CD4-positive, CD25-positive, alpha-beta regulatory T cell (primary cell): ENCODE data around the gene ZNF618. TPM values are rescaled to one million over a fixed set of nuclear protein-coding genes. Genes with fewer than 3 reads are reported as not detected.

Experiments used
- ATAC-seq, 2 donors: fragments of 150-1000 bp; cut with Tn5 transposase; one replicate each; pipeline ENCODE4 v1.10.0; 2021; ENCODE audit warnings: low read depth in 2 of 2, moderate number of reproducible peaks in 2 of 2, moderate library complexity in 1 of 2
- DNase-seq, 3 donors: peaks; one replicate each; pipeline versions ENCODE4 v3.0.0 to v3.0.0-alpha.2; 2012 to 2022; ENCODE audit warnings: mixed read lengths in 1 of 3
- H3K27ac ChIP-seq: one replicate; pipeline ENCODE4 v1.7.0; 2013; ENCODE audit warnings: mild to moderate bottlenecking, low read length; ENCODE audit not compliant: insufficient read depth, poor library complexity, severe bottlenecking
- H3K27me3 ChIP-seq: one replicate; pipeline ENCODE4 v1.7.0; 2013; ENCODE audit warnings: low read length; ENCODE audit not compliant: control insufficient read depth, insufficient read depth
- H3K36me3 ChIP-seq: one replicate; pipeline ENCODE4 v1.7.0; 2013; ENCODE audit warnings: mild to moderate bottlenecking, low read length, moderate library complexity; ENCODE audit not compliant: control insufficient read depth, insufficient read depth
- H3K4me1 ChIP-seq: 2 replicates; pipeline ENCODE4 v1.7.0; 2013; ENCODE audit warnings: mild to moderate bottlenecking, low read length; ENCODE audit not compliant: insufficient read depth, control insufficient read depth, poor library complexity, severe bottlenecking
- H3K4me3 ChIP-seq: one replicate; pipeline ENCODE4 v1.7.0; 2013; ENCODE audit warnings: low read depth, mild to moderate bottlenecking, low read length, moderate library complexity
- H3K9me3 ChIP-seq, 2 experiments: 1 replicate in 1 of 2; 2 replicates in 1 of 2; pipeline ENCODE4 v1.7.0; 2013; ENCODE audit warnings: low read length in 2 of 2, mild to moderate bottlenecking in 1 of 2, moderate library complexity in 1 of 2; ENCODE audit not compliant: control insufficient read depth in 2 of 2
- H3K27ac Mint-ChIP-seq, 3 donors: one replicate each; pipeline ENCODE4 v1.8.0; 2020 to 2022; ENCODE audit warnings: mild to moderate bottlenecking in 3 of 3, mixed read lengths in 3 of 3, moderate library complexity in 2 of 3
- H3K27me3 Mint-ChIP-seq: one replicate; pipeline ENCODE4 v1.8.0; 2022; ENCODE audit warnings: mild to moderate bottlenecking, mixed read lengths
- H3K36me3 Mint-ChIP-seq: one replicate; pipeline ENCODE4 v1.8.0; 2020; ENCODE audit warnings: mixed read lengths
- H3K4me1 Mint-ChIP-seq, 4 donors: one replicate each; pipeline ENCODE4 v1.8.0; 2020 to 2022; ENCODE audit warnings: mixed read lengths in 4 of 4, mild to moderate bottlenecking in 1 of 4
- H3K4me3 Mint-ChIP-seq, 4 donors: one replicate each; pipeline ENCODE4 v1.8.0; 2020 to 2022; ENCODE audit warnings: mild to moderate bottlenecking in 4 of 4, mixed read lengths in 4 of 4, moderate library complexity in 3 of 4
- H3K9me3 Mint-ChIP-seq, 7 donors: one replicate each; pipeline ENCODE4 v1.8.0; 2020 to 2022; ENCODE audit warnings: mixed read lengths in 7 of 7, mild to moderate bottlenecking in 3 of 7, moderate library complexity in 2 of 7
- polyA plus RNA-seq, 4 donors: library from polyadenylated mRNA; unstranded; fragments of 300-500 nt; fragmentation: Illumina TruSeq; gene quantifications; one replicate each; pipeline ENCODE4 v1.2.3, GENCODE V29; 2021
- total RNA-seq: library from RNA; stranded (reverse); gene quantifications from one replicate; pipeline ENCODE4 v1.2.3, GENCODE V29; 2022

ZNF618 gene
- total and polyA plus RNA-seq, 5 donors from 2014 or later, result 0.86 TPM; not detected in 4

DNA sequence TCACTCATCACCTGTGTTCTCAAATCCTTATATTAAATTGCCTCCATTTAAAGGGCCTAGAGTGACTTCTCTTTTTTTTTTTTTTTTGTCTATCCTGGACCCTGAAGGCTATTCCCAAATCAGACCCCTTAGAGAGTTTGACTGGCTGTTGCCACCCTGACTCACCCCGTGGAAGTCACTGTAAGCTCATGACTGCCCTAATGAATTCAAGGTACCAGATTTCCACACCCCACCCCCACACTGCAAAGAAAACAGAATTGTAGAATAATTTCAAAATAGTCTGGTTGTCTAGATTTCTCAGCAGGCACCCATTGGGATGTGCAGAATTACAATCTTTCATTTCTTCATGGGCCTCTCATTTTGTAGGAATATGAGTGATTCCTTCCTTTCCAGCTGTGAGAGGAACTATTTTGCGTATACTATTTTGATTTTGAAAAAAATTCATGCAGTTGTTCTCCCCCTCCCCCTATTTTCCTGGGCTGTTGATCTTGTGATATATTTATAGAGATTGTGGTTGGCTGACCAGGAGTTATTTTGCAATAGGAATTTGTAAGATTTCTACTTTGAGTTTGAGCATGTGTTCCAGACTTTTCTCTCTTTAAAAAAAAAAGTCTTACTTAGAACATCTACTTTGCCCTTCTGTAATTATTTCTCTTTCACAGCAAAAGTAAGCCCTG, 79.1 kb downstream of the ZNF618 start:
- Histone ChIP-seq H3K9me3 (no peaks in the 10 kb centered on the region), H3K36me3 (no peaks in the 10 kb centered on the region), H3K4me1 (no peaks in the 10 kb centered on the region), H3K27me3 (no peaks in the 10 kb centered on the region), H3K4me3 (no peak overlapping the region), H3K27ac (no peak overlapping the region)
- peaks cover 0 to under 1% (median 0%) of the 10 kb centered on the region in 7 donors for H3K9me3 Mint-ChIP-seq
- no peaks in the 10 kb centered on the region for H3K4me1 Mint-ChIP-seq
- H3K27ac Mint-ChIP-seq, result no peak overlapping the region
- H3K4me3 Mint-ChIP-seq, result no peak overlapping the region
- no peak for ATAC-seq
- DNase-seq, result no peak
- H3K36me3 Mint-ChIP-seq, result no peaks in the 10 kb centered on the region
- H3K27me3 Mint-ChIP-seq, result peaks cover 3% of the 10 kb centered on the region

- ATAC-seq, result no peak
These were observed 80.8 kb downstream of the ZNF618 start for GRCh38 chr9:113956901-113957300.

DNA sequence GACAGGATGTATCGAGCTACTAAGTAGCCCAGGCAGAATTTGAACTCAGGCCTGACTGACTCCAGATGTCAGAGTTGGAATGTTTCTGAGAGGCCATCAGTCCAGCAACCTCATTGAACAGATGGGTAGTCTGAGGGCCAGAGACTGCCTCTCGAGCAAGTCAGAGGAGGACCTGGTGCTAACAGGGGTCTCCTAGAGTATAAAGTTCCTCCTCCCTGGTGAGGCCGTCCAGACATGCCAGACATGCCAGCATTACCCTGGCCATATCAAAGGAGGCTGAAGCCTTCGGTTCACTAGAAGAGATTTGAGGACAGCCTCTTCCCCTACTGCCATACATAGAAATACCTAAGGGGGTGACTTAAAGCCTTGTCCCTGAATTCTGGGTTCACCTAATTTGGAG, 81.2 kb downstream of the ZNF618 start:
- Mint-ChIP-seq H3K36me3 (no peaks in the 10 kb centered on the region), H3K4me1 (no peaks in the 10 kb centered on the region), H3K27me3 (peaks cover 5% of the 10 kb centered on the region), H3K27ac (no peak overlapping the region), H3K4me3 (no peak overlapping the region), H3K9me3 (no peaks in the 10 kb centered on the region)
- H3K36me3 ChIP-seq, result no peaks in the 10 kb centered on the region
- no peaks in the 10 kb centered on the region for H3K27me3 ChIP-seq
- DNase-seq, result no peak
- H3K4me3 ChIP-seq, result no peak overlapping the region
- H3K4me1 ChIP-seq, result no peaks in the 10 kb centered on the region
- H3K27ac ChIP-seq, result no peak overlapping the region
- no peak for ATAC-seq
- no peaks in the 10 kb centered on the region for H3K9me3 ChIP-seq

More at GRCh38 chr9:113956901-113957300, 80.8 kb downstream of the ZNF618 start:
- Histone ChIP-seq H3K36me3 (no peaks in the 10 kb centered on the region), H3K27ac (no peak overlapping the region), H3K27me3 (no peaks in the 10 kb centered on the region), H3K4me1 (no peaks in the 10 kb centered on the region), H3K9me3 (no peaks in the 10 kb centered on the region), H3K4me3 (no peak overlapping the region)
- no peak overlapping the region for H3K4me3 Mint-ChIP-seq
- H3K9me3 Mint-ChIP-seq, result no peaks in the 10 kb centered on the region
- H3K27ac Mint-ChIP-seq, result no peak overlapping the region
- peaks cover 5% of the 10 kb centered on the region for H3K27me3 Mint-ChIP-seq
- no peaks in the 10 kb centered on the region for H3K36me3 Mint-ChIP-seq
- no peaks in the 10 kb centered on the region for H3K4me1 Mint-ChIP-seq
- no peak for DNase-seq

- H3K27ac Mint-ChIP-seq, result no peak overlapping the region
- H3K4me3 Mint-ChIP-seq, result no peak overlapping the region
- Histone ChIP-seq H3K36me3 (no peaks in the 10 kb centered on the region), H3K4me1 (no peaks in the 10 kb centered on the region), H3K27ac (no peak overlapping the region), H3K4me3 (no peak overlapping the region), H3K27me3 (no peaks in the 10 kb centered on the region), H3K9me3 (no peaks in the 10 kb centered on the region)
- no peaks in the 10 kb centered on the region for H3K36me3 Mint-ChIP-seq
- ATAC-seq (no peak), DNase-seq (no peak)
- peaks cover 5% of the 10 kb centered on the region for H3K27me3 Mint-ChIP-seq
- no peaks in the 10 kb centered on the region for H3K4me1 Mint-ChIP-seq
- peaks cover 0 to 1% (median 0%) of the 10 kb centered on the region in 7 donors for H3K9me3 Mint-ChIP-seq
These were observed 81.8 kb downstream of the ZNF618 start for GRCh38 chr9:113957821-113958341.

DNA sequence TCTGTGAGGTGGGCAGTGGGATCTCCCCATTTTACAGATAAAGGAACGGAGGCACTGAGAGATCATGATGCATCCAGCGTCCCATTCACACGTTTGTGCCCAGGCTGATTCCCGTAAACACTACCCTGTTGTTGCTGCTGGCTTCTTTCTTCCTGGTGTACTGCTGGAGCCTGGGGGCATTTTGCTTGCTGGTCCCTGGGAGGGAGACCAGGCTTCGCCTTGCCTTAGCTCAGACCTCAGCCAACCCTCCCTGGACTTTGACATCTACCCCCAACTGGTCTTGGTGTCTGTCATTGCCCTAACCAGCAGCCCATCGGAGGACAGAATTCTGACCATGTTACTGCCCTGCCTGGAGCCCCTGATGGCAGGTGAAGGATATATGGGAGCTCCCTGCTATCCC, 82.4 kb downstream of the ZNF618 start:
- Histone ChIP-seq H3K4me3 (no peak overlapping the region), H3K36me3 (no peaks in the 10 kb centered on the region), H3K27ac (no peak overlapping the region), H3K4me1 (no peaks in the 10 kb centered on the region), H3K9me3 (no peaks in the 10 kb centered on the region), H3K27me3 (no peaks in the 10 kb centered on the region)
- H3K27me3 Mint-ChIP-seq, result peaks cover 5% of the 10 kb centered on the region
- H3K9me3 Mint-ChIP-seq, result peaks cover 0 to 2% (median 0%) of the 10 kb centered on the region in 7 donors
- DNase-seq, result no peak
- H3K4me3 Mint-ChIP-seq, result no peak overlapping the region
- no peak overlapping the region for H3K27ac Mint-ChIP-seq
- H3K36me3 Mint-ChIP-seq, result no peaks in the 10 kb centered on the region
- no peaks in the 10 kb centered on the region for H3K4me1 Mint-ChIP-seq
- ATAC-seq, result no peak

- H3K4me1 ChIP-seq, result no peaks in the 10 kb centered on the region
- no peaks in the 10 kb centered on the region for H3K9me3 ChIP-seq
- Mint-ChIP-seq H3K4me3 (no peak overlapping the region), H3K27ac (no peak overlapping the region), H3K4me1 (no peaks in the 10 kb centered on the region), H3K9me3 (peaks cover 0 to 2% (median 0%) of the 10 kb centered on the region in 7 donors), H3K27me3 (peaks cover 5% of the 10 kb centered on the region), H3K36me3 (no peaks in the 10 kb centered on the region)
- no peaks in the 10 kb centered on the region for H3K36me3 ChIP-seq
- H3K27ac ChIP-seq, result no peak overlapping the region
- ATAC-seq, result no peak
- no peak for DNase-seq
- no peaks in the 10 kb centered on the region for H3K27me3 ChIP-seq
- no peak overlapping the region for H3K4me3 ChIP-seq
These were observed 84.7 kb downstream of the ZNF618 start for GRCh38 chr9:113960768-113961167.

DNA sequence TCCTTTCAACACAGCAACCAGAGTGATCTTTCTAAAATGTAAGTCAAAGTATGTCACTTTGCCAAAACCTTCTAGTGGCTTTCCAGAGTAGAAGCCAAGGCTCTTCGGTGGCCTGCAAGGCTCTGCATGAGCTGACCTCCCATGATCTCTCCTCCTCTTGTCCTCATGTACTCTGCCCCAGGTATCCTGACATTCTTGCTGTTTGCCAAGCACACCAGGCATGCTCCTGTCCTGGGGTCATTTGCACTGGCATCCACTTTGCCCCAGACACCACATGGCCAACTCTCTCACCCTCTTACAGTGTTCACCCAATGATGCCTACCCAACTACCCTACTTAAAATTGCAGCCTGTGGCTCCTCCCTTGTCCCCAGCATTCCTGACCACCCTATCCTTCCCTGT, 86.3 kb downstream of the ZNF618 start:
- Histone ChIP-seq H3K27me3 (no peaks in the 10 kb centered on the region), H3K27ac (no peak overlapping the region), H3K9me3 (no peaks in the 10 kb centered on the region), H3K36me3 (no peaks in the 10 kb centered on the region), H3K4me3 (no peak overlapping the region), H3K4me1 (no peaks in the 10 kb centered on the region)
- H3K4me3 Mint-ChIP-seq, result no peak overlapping the region
- DNase-seq, result no peak
- H3K36me3 Mint-ChIP-seq, result no peaks in the 10 kb centered on the region
- no peak overlapping the region for H3K27ac Mint-ChIP-seq
- ATAC-seq, result no peak
- peaks cover 5% of the 10 kb centered on the region for H3K27me3 Mint-ChIP-seq
- no peaks in the 10 kb centered on the region for H3K4me1 Mint-ChIP-seq
- H3K9me3 Mint-ChIP-seq, result peaks cover 0 to 2% (median 0%) of the 10 kb centered on the region in 7 donors

DNA sequence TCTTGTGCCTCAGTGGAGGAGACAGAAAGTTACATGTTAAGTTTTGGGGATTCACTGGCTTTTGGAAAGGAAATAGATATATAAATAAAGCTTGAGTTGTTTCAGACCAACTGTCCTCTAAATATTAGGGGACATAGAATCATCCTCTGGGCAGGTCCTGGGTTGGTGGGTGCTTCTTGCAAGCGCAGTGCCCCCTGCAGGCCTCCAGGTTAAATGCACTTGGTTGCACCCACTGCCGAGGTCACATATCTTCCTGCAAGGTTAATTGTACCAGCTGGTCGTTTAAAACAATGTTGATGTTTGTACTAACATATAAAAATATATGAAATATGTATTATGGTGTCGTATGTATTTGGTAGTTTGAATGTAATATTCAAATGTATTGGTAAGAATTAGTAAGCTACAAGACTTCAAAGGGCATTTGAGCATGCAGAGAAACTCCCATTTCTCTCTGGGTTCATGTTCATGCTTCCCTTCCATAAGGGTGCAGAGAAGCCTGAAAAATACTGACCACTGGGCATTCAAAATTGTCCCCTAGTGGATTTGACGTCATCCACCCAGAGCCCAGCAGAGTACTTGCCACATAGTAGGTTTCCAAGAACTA, 87.0 kb downstream of the ZNF618 start:
- H3K36me3 Mint-ChIP-seq, result no peaks in the 10 kb centered on the region
- no peak overlapping the region for H3K27ac Mint-ChIP-seq
- peaks cover 0 to 2% (median 0%) of the 10 kb centered on the region in 7 donors for H3K9me3 Mint-ChIP-seq
- Histone ChIP-seq H3K27ac (no peak overlapping the region), H3K27me3 (no peaks in the 10 kb centered on the region), H3K9me3 (no peaks in the 10 kb centered on the region), H3K4me3 (no peak overlapping the region), H3K4me1 (no peaks in the 10 kb centered on the region), H3K36me3 (no peaks in the 10 kb centered on the region)
- ATAC-seq (no peak), DNase-seq (peak in 1 of 3 donors; percentile 43)
- no peak overlapping the region for H3K4me3 Mint-ChIP-seq
- peaks cover 5% of the 10 kb centered on the region for H3K27me3 Mint-ChIP-seq
- H3K4me1 Mint-ChIP-seq, result no peaks in the 10 kb centered on the region
